ENCODE measurements around the gene YY1AP1. TPM values are rescaled to one million over a fixed set of nuclear protein-coding genes. Genes with fewer than 3 reads are reported as not detected.
"Not testable (repeated sequence)": the region's sequence is repeated elsewhere in the genome, so short reads cannot be mapped to it uniquely, and the experiment has no call there.

YY1AP1 gene
- total and polyA plus RNA-seq, 9 donors, result 43.4 to 156 (median 106) TPM

GRCh38 chr1:155698382-155699038, 9.9 kb upstream of the YY1AP1 start:
- no peaks in the 10 kb centered on the region for H3K9me3 ChIP-seq

GRCh38 chr1:155697616-155698015, 9.0 kb upstream of the YY1AP1 start:
- intact Hi-C loops (cut with DNase I); H3K36me3 ChIP-seq; H3K27me3 ChIP-seq; H3K9me3 ChIP-seq; H3K27ac ChIP-seq; DNase-seq; H3K4me1 ChIP-seq (ENCODE audit: insufficient read depth); H3K4me3 ChIP-seq: not testable (repeated sequence)
- 81 to 84% (median 83%) methylated on average over 11 of the region's 11 CpGs for WGBS, 3 donors

More at GRCh38 chr1:155698382-155699038, 9.9 kb upstream of the YY1AP1 start:
- Histone ChIP-seq H3K36me3 (no peaks in the 10 kb centered on the region), H3K27me3 (no peaks in the 10 kb centered on the region), H3K4me3 (no peak overlapping the region), H3K27ac (no peak overlapping the region), H3K4me1 (ENCODE audit: insufficient read depth) (no peaks in the 10 kb centered on the region)
- TF ChIP-seq CTCF (IDR thresholded peaks at IDR 0.05), result no peak
- no peak for TF ChIP-seq EP300 (IDR thresholded peaks at IDR 0.05)
- TF ChIP-seq POLR2A (IDR thresholded peaks at IDR 0.05), result no peak
- WGBS, 3 donors, result 93 to 96% (median 94%) methylated on average over 13 of the region's 13 CpGs
- no peak for DNase-seq
- intact Hi-C loops (cut with DNase I), result no loop called here

GRCh38 chr1:155697046-155697445, 8.5 kb upstream of the YY1AP1 start:
- Histone ChIP-seq H3K36me3 (no peaks in the 10 kb centered on the region), H3K4me1 (ENCODE audit: insufficient read depth) (no peaks in the 10 kb centered on the region), H3K9me3 (no peaks in the 10 kb centered on the region), H3K4me3 (no peak overlapping the region), H3K27me3 (no peaks in the 10 kb centered on the region), H3K27ac (no peak overlapping the region)
- no peak for TF ChIP-seq EP300 (IDR thresholded peaks at IDR 0.05)
- no peak for TF ChIP-seq CTCF (IDR thresholded peaks at IDR 0.05)
- no peak for TF ChIP-seq POLR2A (IDR thresholded peaks at IDR 0.05)
- intact Hi-C loops (cut with DNase I), result no loop called here
- WGBS, 3 donors, result 94 to 98% (median 97%) methylated on average over 10 of the region's 10 CpGs
- no peak for DNase-seq

- Histone ChIP-seq H3K27me3 (no peaks in the 10 kb centered on the region), H3K4me1 (ENCODE audit: insufficient read depth) (no peaks in the 10 kb centered on the region), H3K4me3 (no peak overlapping the region), H3K27ac (no peak overlapping the region), H3K9me3 (no peaks in the 10 kb centered on the region), H3K36me3 (no peaks in the 10 kb centered on the region)
- intact Hi-C loops (cut with DNase I), result no loop called here
- DNase-seq, result no peak
- TF ChIP-seq CTCF (IDR thresholded peaks at IDR 0.05) (no peak), EP300 (IDR thresholded peaks at IDR 0.05) (no peak), POLR2A (IDR thresholded peaks at IDR 0.05) (no peak)
Observed at GRCh38 chr1:155696524-155696923, 8.0 kb upstream of the YY1AP1 start.

- WGBS, 3 donors, result 95 to 97% (median 97%) methylated on average over 3 of the region's 3 CpGs
- Histone ChIP-seq H3K36me3 (no peaks in the 10 kb centered on the region), H3K4me1 (ENCODE audit: insufficient read depth) (no peaks in the 10 kb centered on the region), H3K27ac (no peak overlapping the region), H3K4me3 (no peak overlapping the region), H3K27me3 (no peaks in the 10 kb centered on the region), H3K9me3 (no peaks in the 10 kb centered on the region)
- no peak for DNase-seq
- intact Hi-C loops (cut with DNase I), result no loop called here
- TF ChIP-seq CTCF (IDR thresholded peaks at IDR 0.05) (no peak), POLR2A (IDR thresholded peaks at IDR 0.05) (no peak), EP300 (IDR thresholded peaks at IDR 0.05) (no peak)
Observed at GRCh38 chr1:155695608-155696007, 7.0 kb upstream of the YY1AP1 start.
